Activated CD8-positive, alpha-beta T cell treated with anti-CD3 and anti-CD28 coated beads, Interleukin-2, amount 10 ng/mL, durations not matched to agents 7 days and 5 days (primary cell): ENCODE data around the gene CLMP. TPM values are rescaled to one million over a fixed set of nuclear protein-coding genes. Genes with fewer than 3 reads are reported as not detected.

Source experiments
- ATAC-seq: fragments of 150-1000 bp; cut with Tn5 transposase; one replicate; pipeline ENCODE4 v1.10.0; 2021; ENCODE audit warnings: moderate library complexity
- CTCF ChIA-PET: fragments of 350-600 bp; sonication (Branson Sonifier 250); formaldehyde crosslinking; loops from one replicate; lab custom pipeline; 2021; ENCODE audit warnings: antibody characterized with exemption; lab: Charles Lee
- POLR2A ChIA-PET: fragments of 350-600 bp; sonication (Branson Sonifier 250); formaldehyde crosslinking; loops from one replicate; lab custom pipeline; 2021; ENCODE audit warnings: antibody characterized with exemption; lab: Charles Lee
- DNase-seq: peaks from one replicate; pipeline ENCODE4 v3.0.0-alpha.2; 2020
- H3K27ac Mint-ChIP-seq: one replicate; pipeline ENCODE4 v1.8.0; 2021; ENCODE audit warnings: mild to moderate bottlenecking, mixed read lengths
- H3K27me3 Mint-ChIP-seq: one replicate; pipeline ENCODE4 v1.8.0; 2021; ENCODE audit warnings: low read depth, mixed read lengths
- H3K36me3 Mint-ChIP-seq: one replicate; pipeline ENCODE4 v1.8.0; 2021; ENCODE audit warnings: low read depth, mixed read lengths
- H3K4me1 Mint-ChIP-seq: one replicate; pipeline ENCODE4 v1.8.0; 2021; ENCODE audit warnings: low read depth, mixed read lengths
- H3K4me3 Mint-ChIP-seq: one replicate; pipeline ENCODE4 v1.8.0; 2021; ENCODE audit warnings: mild to moderate bottlenecking, mixed read lengths
- H3K9me3 Mint-ChIP-seq: one replicate; pipeline ENCODE4 v1.8.0; 2022; ENCODE audit warnings: mixed read lengths; ENCODE audit not compliant: insufficient read depth
- total RNA-seq, 2 experiments: library from RNA; stranded (reverse); gene quantifications; one replicate each; pipeline ENCODE4 v1.2.3, GENCODE V29; 2021

The CLMP gene
- total RNA-seq, 2 experiments from 2014 or later, result 0.29 TPM

- ChIA-PET POLR2A (no interaction called here), CTCF (interaction anchor here (8.1 kb wide), 1 partner anchor 29 kb away, joined by 96 read pairs; no protein-coding TSS in a partner anchor)
- ATAC-seq (no peak), DNase-seq (no peak)
- Mint-ChIP-seq H3K9me3 (no peaks in the 10 kb centered on the region), H3K27me3 (no peaks in the 10 kb centered on the region), H3K27ac (peak overlapping the region; percentile 1), H3K4me3 (no peak overlapping the region), H3K36me3 (peaks cover 29% of the 10 kb centered on the region), H3K4me1 (peaks cover 24% of the 10 kb centered on the region)
Measured at GRCh38 chr11:123051634-123052033, 143.4 kb downstream of the CLMP start.

DNA sequence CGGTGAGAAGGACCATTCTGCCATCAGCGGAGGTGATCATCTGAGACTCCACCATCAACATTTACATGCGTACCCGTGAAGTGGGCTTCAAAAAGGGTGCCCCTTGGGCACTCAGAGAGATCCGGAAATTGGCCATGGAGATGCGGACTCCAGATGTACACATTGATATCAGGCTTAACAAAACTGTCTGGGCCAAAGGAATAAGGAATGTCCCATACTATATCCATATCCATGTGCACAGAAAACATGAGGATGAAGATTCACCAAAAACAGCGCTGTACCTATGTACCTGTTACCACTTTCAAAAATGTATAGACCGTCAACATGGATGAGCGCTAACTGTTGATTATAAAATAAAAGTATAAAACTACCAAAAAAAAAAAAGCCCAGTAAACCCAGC lies 143.9 kb downstream of the CLMP start:
- CTCF ChIA-PET, result interaction anchor here (8.1 kb wide), 1 partner anchor 28 kb away, joined by 96 read pairs; no protein-coding TSS in a partner anchor
- peaks cover 24% of the 10 kb centered on the region for H3K36me3 Mint-ChIP-seq

GRCh38 chr11:123047947-123048293 lies 147.1 kb downstream of the CLMP start:
- CTCF ChIA-PET, result interaction anchor here (0.7 to 2.9 kb wide), 6 partner anchors 14 to 205 kb away, joined by 3 to 9 read pairs (median 3); no protein-coding TSS in a partner anchor
- no peak for ATAC-seq
- H3K27me3 Mint-ChIP-seq, result no peaks in the 10 kb centered on the region
- H3K36me3 Mint-ChIP-seq, result no peaks in the 10 kb centered on the region
- no peaks in the 10 kb centered on the region for H3K4me1 Mint-ChIP-seq
- DNase-seq, result no peak
- POLR2A ChIA-PET, result interaction anchor here (2.5 kb wide), 1 partner anchor 14 kb away, joined by 10 read pairs; the partner anchor contains the start of gene HSPA8
- H3K9me3 Mint-ChIP-seq, result no peaks in the 10 kb centered on the region
- no peak overlapping the region for H3K27ac Mint-ChIP-seq
- no peak overlapping the region for H3K4me3 Mint-ChIP-seq

More for the DNA sequence above, 143.9 kb downstream of the CLMP start:
- Mint-ChIP-seq H3K4me3 (no peak overlapping the region), H3K4me1 (peaks cover 19% of the 10 kb centered on the region), H3K27me3 (no peaks in the 10 kb centered on the region), H3K9me3 (no peaks in the 10 kb centered on the region), H3K27ac (no peak overlapping the region)
- ATAC-seq (no peak), DNase-seq (no peak)
- POLR2A ChIA-PET, result no interaction called here

DNA sequence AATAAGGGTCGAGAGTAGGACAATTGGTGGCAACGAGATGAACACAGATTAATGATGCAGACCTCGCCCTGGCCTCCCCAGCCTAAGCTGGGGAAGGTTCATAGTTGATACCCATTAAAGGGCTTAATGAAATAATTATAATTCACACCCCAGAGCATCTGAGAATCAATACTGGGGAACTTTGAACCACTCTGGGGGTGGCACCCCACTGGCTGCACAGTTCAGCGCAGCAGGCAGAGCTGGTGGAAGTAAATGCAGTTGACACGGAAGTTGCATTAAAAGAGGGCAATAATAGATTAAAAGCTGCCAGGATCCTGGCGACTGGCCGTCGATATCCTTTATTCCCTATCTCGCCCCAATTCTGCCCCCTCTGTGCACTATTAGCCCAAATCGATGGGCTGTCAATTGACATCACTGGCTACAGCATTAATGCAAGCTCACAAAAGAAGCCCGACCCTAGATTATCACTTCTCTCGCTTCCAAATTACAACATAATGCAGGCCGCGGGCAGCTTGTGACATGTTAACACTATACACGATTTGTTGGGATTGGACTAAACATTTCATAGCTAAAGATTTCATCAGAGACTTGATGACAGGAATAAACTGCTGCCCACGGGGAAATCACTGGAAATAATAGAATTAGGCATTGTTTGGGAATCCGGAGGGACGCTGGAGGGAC lies 147.6 kb downstream of the CLMP start:
- Mint-ChIP-seq H3K4me3 (no peak overlapping the region), H3K27me3 (no peaks in the 10 kb centered on the region), H3K36me3 (no peaks in the 10 kb centered on the region), H3K4me1 (no peaks in the 10 kb centered on the region), H3K9me3 (no peaks in the 10 kb centered on the region), H3K27ac (no peak overlapping the region)
- CTCF ChIA-PET, result interaction anchor here (0.7 to 2.9 kb wide), 8 partner anchors 8 to 200 kb away, joined by 3 to 11 read pairs (median 4); no protein-coding TSS in a partner anchor
- no peak for ATAC-seq
- POLR2A ChIA-PET, result interaction anchor here (0.6 to 2.5 kb wide), 3 partner anchors 14 to 22 kb away, joined by 3 to 10 read pairs (median 5); partner anchors contain the start of gene HSPA8
- DNase-seq, result no peak

DNA sequence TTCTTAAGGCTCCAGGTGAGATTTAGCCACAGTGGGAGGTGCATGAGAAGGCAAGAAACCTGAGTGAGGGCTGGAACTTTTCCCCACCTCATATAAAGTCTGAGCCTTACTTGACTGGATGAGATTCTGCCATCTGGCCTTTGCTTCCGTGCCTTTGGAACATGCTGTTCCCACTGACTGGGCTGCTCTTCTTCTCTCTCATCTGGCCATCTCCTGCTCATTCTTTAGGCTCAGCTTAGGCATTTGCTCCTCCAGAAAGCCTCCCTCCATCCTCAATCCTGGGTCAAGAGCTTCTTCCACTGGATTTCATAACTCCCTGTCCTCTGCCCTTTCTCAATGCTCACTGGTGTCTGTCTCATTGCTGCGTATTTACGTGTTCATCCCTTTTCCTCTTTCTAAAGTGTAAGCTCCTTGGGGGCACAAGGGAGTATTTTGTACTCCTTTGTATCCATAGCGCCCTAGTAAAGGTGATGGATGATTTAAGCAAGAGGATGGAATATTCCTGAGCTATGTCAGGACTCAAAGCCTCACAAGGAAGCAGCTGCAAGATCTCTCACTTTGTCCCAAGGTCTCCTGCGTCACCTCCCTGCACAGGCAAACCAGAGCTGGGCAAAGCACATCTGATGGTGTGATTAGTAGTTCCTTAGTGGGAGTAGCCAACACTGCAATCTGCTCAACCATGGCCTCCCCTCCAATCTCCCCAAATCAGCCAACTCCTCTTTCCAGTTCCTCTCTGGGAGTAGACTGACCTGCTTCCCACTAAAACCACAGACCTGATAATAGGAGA lies 148.4 kb downstream of the CLMP start:
- no peaks in the 10 kb centered on the region for H3K36me3 Mint-ChIP-seq
- ChIA-PET CTCF (interaction anchor here (0.7 to 2.9 kb wide), 6 partner anchors 8 to 201 kb away, joined by 3 to 11 read pairs (median 8); no protein-coding TSS in a partner anchor), POLR2A (interaction anchor here (0.6 to 1.8 kb wide), 3 partner anchors 16 to 25 kb away, joined by 3 to 5 read pairs (median 4); partner anchors contain the start of gene HSPA8)
- no peak for DNase-seq
- no peak overlapping the region for H3K4me3 Mint-ChIP-seq
- no peak for ATAC-seq
- H3K27ac Mint-ChIP-seq, result no peak overlapping the region
- H3K27me3 Mint-ChIP-seq, result no peaks in the 10 kb centered on the region
- no peaks in the 10 kb centered on the region for H3K4me1 Mint-ChIP-seq
- H3K9me3 Mint-ChIP-seq, result no peaks in the 10 kb centered on the region

- Mint-ChIP-seq H3K4me1 (no peaks in the 10 kb centered on the region), H3K27me3 (no peaks in the 10 kb centered on the region), H3K9me3 (no peaks in the 10 kb centered on the region), H3K36me3 (no peaks in the 10 kb centered on the region), H3K27ac (no peak overlapping the region), H3K4me3 (no peak overlapping the region)
- DNase-seq, result no peak
- ChIA-PET POLR2A (interaction anchor here (1.3 to 1.4 kb wide), 2 partner anchors 10 to 17 kb away, joined by 3 read pairs; partner anchors contain the start of gene HSPA8), CTCF (interaction anchor here (1.3 to 2.2 kb wide), 4 partner anchors 9 to 249 kb away, joined by 4 to 11 read pairs (median 6); no protein-coding TSS in a partner anchor)
- no peak for ATAC-seq
Measured at GRCh38 chr11:123045101-123045500, 149.9 kb downstream of the CLMP start.

- no peaks in the 10 kb centered on the region for H3K4me1 Mint-ChIP-seq
- no peak for ATAC-seq
- H3K27ac Mint-ChIP-seq, result no peak overlapping the region
- DNase-seq, result no peak
- no peak overlapping the region for H3K4me3 Mint-ChIP-seq
- no peaks in the 10 kb centered on the region for H3K9me3 Mint-ChIP-seq
- POLR2A ChIA-PET, result no interaction called here
- H3K36me3 Mint-ChIP-seq, result no peaks in the 10 kb centered on the region
- CTCF ChIA-PET, result no interaction called here
- H3K27me3 Mint-ChIP-seq, result peaks cover 2% of the 10 kb centered on the region
Measured at GRCh38 chr11:123041185-123041584, 153.9 kb downstream of the CLMP start.

GRCh38 chr11:123040111-123040432 lies 155.0 kb downstream of the CLMP start:
- CTCF ChIA-PET, result no interaction called here
- ATAC-seq (no peak), DNase-seq (no peak)
- POLR2A ChIA-PET, result interaction anchor here (1.1 kb wide), 1 partner anchor 15 kb away, joined by 3 read pairs; no protein-coding TSS in a partner anchor
- Mint-ChIP-seq H3K27me3 (peaks cover 2% of the 10 kb centered on the region), H3K4me1 (peaks cover under 1% of the 10 kb centered on the region), H3K36me3 (no peaks in the 10 kb centered on the region), H3K4me3 (no peak overlapping the region), H3K27ac (no peak overlapping the region), H3K9me3 (no peaks in the 10 kb centered on the region)

GRCh38 chr11:123035831-123036230 lies 159.2 kb downstream of the CLMP start:
- Mint-ChIP-seq H3K27ac (no peak overlapping the region), H3K4me1 (peaks cover 7% of the 10 kb centered on the region), H3K27me3 (peaks cover 2% of the 10 kb centered on the region), H3K9me3 (no peaks in the 10 kb centered on the region), H3K36me3 (no peaks in the 10 kb centered on the region), H3K4me3 (no peak overlapping the region)
- ChIA-PET CTCF (interaction anchor here (1.0 to 1.5 kb wide), 3 partner anchors 13 to 182 kb away, joined by 3 read pairs; no protein-coding TSS in a partner anchor), POLR2A (no interaction called here)
- no peak for DNase-seq
- ATAC-seq, result no peak

DNA sequence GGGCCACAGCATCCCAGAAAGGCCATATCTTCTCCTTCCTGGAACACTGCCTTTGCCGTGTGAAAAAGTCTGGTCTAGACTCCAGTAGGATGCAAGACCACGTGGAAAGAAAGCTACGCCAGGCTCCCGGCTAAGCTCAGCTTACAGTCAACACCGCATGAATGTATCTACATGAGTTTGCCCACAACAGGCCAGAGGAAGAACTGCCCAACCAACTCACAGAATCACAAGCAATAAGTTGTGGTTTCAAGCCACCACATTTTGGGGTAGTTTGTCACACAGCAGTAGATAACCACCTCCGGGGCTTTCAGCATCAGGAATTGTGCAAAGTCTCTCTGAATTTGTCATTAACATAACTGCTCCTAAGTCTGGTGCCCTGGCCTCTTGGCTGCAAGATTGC lies 160.5 kb downstream of the CLMP start:
- peaks cover 7% of the 10 kb centered on the region for H3K4me1 Mint-ChIP-seq
- no peak overlapping the region for H3K27ac Mint-ChIP-seq
- H3K36me3 Mint-ChIP-seq, result no peaks in the 10 kb centered on the region
- no peak for ATAC-seq
- no peaks in the 10 kb centered on the region for H3K9me3 Mint-ChIP-seq
- peaks cover 5% of the 10 kb centered on the region for H3K27me3 Mint-ChIP-seq
- ChIA-PET POLR2A (no interaction called here), CTCF (interaction anchor here (0.7 to 3.0 kb wide), 8 partner anchors 12 to 181 kb away, joined by 3 to 16 read pairs (median 8); no protein-coding TSS in a partner anchor)
- no peak for DNase-seq
- no peak overlapping the region for H3K4me3 Mint-ChIP-seq

- DNase-seq (no peak), ATAC-seq (no peak)
- Mint-ChIP-seq H3K4me3 (no peak overlapping the region), H3K4me1 (peaks cover 7% of the 10 kb centered on the region), H3K9me3 (no peaks in the 10 kb centered on the region), H3K27me3 (peaks cover 5% of the 10 kb centered on the region), H3K27ac (no peak overlapping the region), H3K36me3 (no peaks in the 10 kb centered on the region)
- POLR2A ChIA-PET, result no interaction called here
- CTCF ChIA-PET, result interaction anchor here (0.7 to 3.0 kb wide), 10 partner anchors 9 to 181 kb away, joined by 3 to 16 read pairs (median 7); no protein-coding TSS in a partner anchor
Measured at GRCh38 chr11:123033895-123034294, 161.2 kb downstream of the CLMP start.
